HL-60 (cell line): Measurements from ENCODE around the gene AGAP1.

Source experiments
- POLR2AphosphoS5 ChIP-seq: IDR thresholded peaks from 2 replicates; pipeline ENCODE4 v1.6.1; 2012; ENCODE audit warnings: low read depth
- TF ChIP-seq, protein P1 (sequence below): IDR thresholded peaks from one replicate; pipeline ENCODE4 v1.5.1; 2011; ENCODE audit warnings: low read length, control low read depth, inconsistent platforms; ENCODE audit not compliant: insufficient read depth

DNA sequence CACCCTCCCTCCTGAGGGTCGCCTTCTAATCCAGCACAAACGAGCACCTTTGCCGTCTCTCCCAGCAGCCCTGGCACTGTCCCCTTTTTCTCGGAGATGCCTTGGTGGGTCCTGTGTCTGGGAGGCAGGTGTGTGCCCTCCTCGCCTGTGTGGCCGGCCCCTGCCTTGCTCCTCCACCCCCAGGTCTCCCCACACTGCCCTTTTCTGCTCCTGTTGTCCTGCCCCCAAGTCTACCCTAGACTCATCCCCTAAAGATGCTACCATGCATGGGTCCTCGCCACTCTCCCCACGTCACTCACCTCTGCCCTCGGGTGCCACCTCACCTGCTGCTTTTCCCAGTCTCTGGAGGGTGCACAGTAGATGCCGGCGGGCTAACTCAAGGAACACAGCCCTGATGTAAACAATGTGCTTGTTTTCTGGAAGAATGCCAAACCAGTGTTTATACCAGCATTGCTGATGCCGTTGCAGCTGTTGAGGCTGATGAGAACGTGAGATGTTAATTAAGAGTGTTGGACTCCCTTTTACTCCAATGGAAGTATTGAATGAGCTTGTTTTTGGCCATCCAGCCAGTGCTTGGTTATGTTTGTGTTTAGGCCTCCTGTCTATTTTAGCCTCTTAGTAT, 223.1 kb downstream of the AGAP1 start:
- TF ChIP-seq, protein P1, sequence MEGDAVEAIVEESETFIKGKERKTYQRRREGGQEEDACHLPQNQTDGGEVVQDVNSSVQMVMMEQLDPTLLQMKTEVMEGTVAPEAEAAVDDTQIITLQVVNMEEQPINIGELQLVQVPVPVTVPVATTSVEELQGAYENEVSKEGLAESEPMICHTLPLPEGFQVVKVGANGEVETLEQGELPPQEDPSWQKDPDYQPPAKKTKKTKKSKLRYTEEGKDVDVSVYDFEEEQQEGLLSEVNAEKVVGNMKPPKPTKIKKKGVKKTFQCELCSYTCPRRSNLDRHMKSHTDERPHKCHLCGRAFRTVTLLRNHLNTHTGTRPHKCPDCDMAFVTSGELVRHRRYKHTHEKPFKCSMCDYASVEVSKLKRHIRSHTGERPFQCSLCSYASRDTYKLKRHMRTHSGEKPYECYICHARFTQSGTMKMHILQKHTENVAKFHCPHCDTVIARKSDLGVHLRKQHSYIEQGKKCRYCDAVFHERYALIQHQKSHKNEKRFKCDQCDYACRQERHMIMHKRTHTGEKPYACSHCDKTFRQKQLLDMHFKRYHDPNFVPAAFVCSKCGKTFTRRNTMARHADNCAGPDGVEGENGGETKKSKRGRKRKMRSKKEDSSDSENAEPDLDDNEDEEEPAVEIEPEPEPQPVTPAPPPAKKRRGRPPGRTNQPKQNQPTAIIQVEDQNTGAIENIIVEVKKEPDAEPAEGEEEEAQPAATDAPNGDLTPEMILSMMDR, result no peak
- TF ChIP-seq POLR2AphosphoS5, result no peak
